Superior temporal gyrus (tissue), 1 donor: ENCODE data around the gene CSNK1G3.

Source experiments
- DNase-seq: peaks from one replicate; pipeline ENCODE4 v3.0.0-alpha.2; 2016; ENCODE audit errors: extremely low spot score

Gene CSNK1G3

GRCh38 chr5:123514615-123515355 is 2.8 kb downstream of the CSNK1G3 start:
- DNase-seq, result no peak

GRCh38 chr5:123515904-123516303 is 3.9 kb downstream of the CSNK1G3 start:
- no peak for DNase-seq

GRCh38 chr5:123517476-123517875 is 5.5 kb downstream of the CSNK1G3 start:
- no peak for DNase-seq

GRCh38 chr5:123518111-123518510 is 6.1 kb downstream of the CSNK1G3 start:
- DNase-seq, result no peak

- no peak for DNase-seq
Measured at GRCh38 chr5:123520677-123521247, 8.8 kb downstream of the CSNK1G3 start.

GRCh38 chr5:123524146-123524545 is 12.2 kb downstream of the CSNK1G3 start:
- no peak for DNase-seq

- no peak for DNase-seq
Measured at GRCh38 chr5:123527190-123527589, 15.2 kb downstream of the CSNK1G3 start.

GRCh38 chr5:123528065-123528464 is 16.1 kb downstream of the CSNK1G3 start:
- no peak for DNase-seq

- no peak for DNase-seq
Measured at GRCh38 chr5:123528878-123529277, 16.9 kb downstream of the CSNK1G3 start.

- no peak for DNase-seq
Measured at GRCh38 chr5:123530728-123531127, 18.8 kb downstream of the CSNK1G3 start.

- DNase-seq, result no peak
Measured at GRCh38 chr5:123535648-123536047, 23.7 kb downstream of the CSNK1G3 start.

GRCh38 chr5:123537256-123537655 is 25.3 kb downstream of the CSNK1G3 start:
- DNase-seq, result no peak

- no peak for DNase-seq
Measured at GRCh38 chr5:123537845-123538244, 25.9 kb downstream of the CSNK1G3 start.

- no peak for DNase-seq
Measured at GRCh38 chr5:123538670-123539459, 26.9 kb downstream of the CSNK1G3 start.

- DNase-seq, result no peak
Measured at GRCh38 chr5:123540534-123540933, 28.6 kb downstream of the CSNK1G3 start.

- DNase-seq, result no peak
Measured at GRCh38 chr5:123543438-123543837, 31.5 kb downstream of the CSNK1G3 start.

GRCh38 chr5:123545506-123545905 is 33.5 kb downstream of the CSNK1G3 start:
- DNase-seq, result no peak

GRCh38 chr5:123546657-123547056 is 34.7 kb downstream of the CSNK1G3 start:
- DNase-seq, result no peak

GRCh38 chr5:123549256-123549904 is 37.4 kb downstream of the CSNK1G3 start:
- DNase-seq, result no peak

- DNase-seq, result no peak
Measured at GRCh38 chr5:123554601-123555000, 42.6 kb downstream of the CSNK1G3 start.

GRCh38 chr5:123557907-123558306 is 45.9 kb downstream of the CSNK1G3 start:
- DNase-seq, result no peak

- DNase-seq, result no peak
Measured at GRCh38 chr5:123558762-123559433, 46.9 kb downstream of the CSNK1G3 start.
